HG02870 (cell line): ENCODE measurements around the gene KRT17.
"Not testable (repeated sequence)": the region's sequence is repeated elsewhere in the genome, so short reads cannot be mapped to it uniquely, and the experiment has no call there.

ENCODE experiments used
- ATAC-seq: cut with Tn5 transposase; IDR thresholded peaks from one replicate; pipeline ENCODE4 v1.9.1; 2021; ENCODE audit warnings: mild to moderate bottlenecking, moderate library complexity; ENCODE audit not compliant: unreplicated experiment

Gene KRT17

DNA sequence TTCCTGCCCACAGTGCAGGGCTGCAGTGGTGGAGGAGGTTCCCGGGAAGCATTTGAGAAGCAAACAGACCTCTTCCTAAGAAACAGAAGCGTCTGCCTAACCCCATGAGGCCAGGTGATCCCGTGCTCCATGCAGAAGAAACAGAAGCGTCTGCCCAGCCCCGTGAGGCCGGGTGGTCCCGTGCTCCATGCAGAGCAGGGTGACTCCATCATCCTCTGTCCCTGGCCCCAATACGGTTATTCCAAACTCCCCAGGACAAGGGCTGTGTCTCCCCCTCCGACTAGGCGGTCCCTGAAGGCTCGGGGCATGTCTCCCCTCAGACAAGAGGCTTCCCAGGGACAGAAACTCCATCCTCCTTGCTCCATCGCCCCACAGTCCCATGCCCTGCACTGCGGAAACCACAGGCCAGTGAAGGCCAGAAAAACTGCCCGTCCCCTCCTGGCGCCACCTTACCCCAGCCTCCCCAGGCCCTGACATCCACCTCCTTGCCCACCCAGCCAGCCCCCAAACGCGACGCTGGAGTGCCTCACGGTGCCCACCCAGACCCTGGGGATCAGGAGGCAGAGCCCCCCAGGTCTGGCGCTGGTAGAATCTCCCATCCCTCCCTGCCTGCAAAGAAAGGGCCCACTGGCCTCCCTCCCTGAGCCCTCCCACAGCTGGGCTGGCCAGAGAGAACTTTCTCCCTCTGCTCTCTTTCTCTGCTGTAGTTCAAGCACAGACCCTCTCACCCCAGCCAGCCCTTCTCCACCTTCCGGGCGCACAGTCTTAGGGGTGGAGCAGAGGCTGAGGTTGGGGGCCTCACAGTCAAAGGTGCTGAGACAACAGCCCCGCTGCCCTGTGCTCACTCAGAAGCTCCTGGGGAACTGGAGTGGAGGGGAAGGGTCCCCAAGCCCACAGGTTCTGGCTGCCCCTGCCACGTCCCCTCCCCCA lies 30.6 kb upstream of the KRT17 start:
- no peak for ATAC-seq

DNA sequence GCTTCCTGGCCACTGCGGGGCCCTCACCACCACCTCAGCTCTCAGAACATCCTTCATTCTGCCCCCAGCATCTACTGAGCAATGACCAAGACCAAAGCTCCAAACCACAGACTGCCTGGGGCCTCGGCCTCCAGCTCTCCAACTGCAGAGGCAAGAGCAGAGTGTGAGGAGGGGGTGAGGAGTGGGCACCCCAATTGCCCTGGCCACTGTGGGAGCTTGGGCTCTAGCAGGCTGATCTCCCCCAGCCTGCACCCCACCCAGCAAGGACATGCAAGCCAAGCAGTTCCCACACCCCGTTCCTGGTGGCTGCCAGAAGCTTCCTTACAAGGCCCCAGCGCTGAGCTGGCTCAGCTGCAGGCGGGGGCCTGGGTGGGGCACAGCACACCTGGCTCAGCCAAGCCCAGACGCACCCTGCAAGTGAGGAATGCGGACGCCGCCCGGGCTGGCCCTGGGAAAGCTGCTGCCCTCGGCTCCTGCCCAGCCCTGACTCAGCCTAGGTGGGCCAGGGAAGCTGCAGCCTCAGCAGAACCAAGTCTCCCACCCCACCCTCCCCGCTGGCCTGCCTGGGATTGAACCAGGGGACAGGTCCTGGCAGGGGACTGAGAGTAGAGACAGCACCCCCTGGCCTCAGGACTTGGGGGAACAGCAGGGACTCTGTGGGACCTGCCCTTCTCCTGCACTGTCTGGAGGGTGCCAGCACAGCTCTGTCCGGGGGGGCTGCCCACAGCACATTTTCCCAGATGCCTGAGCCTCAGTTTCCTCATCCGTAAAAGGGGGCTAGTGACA lies 29.7 kb upstream of the KRT17 start:
- ATAC-seq = no peak

DNA sequence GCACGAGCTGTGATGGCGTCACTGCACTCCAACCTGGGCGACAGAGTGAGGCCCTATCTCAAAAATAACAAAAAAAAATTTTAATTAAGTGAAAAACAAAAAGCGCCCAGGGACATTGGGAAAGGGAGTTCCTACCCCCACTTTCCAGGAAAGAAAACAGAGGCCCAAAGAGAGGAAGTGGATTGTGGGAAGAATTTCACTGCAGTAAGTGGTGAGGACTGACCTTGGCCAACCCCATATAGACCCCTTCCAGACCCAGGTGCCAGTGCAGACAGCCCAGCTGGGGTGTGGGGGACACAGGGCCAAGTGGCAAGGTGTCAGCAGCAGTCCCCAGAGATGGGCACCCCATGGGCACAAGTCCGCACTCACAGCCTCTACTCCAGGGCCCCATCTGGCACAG lies 29.0 kb upstream of the KRT17 start:
- no peak for ATAC-seq

DNA sequence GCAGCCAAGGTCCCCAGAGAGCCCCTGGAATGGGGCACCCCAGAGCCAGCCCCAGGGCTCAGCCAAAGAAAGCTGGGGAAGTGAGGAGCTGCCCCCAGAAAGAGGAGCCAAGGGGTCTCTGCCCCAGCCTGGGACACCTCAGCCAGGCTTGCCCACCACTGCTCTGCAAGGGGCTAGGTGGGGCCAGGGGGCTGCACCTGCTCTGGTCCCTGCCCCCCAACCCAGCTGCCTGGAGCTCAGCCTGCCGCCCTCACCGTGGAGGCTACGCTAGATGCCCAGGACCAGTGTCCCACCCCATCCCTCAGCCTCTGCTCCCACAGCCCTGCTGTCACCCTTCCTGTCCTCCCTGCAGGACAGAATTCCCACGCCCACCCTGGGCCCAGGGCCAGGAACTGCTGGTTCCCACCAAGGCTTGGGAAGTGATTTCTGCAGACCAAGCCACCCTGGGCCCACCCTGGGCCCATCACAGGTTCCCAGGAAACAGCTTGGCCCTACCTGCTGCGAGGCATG lies 28.1 kb upstream of the KRT17 start:
- ATAC-seq = no peak

DNA sequence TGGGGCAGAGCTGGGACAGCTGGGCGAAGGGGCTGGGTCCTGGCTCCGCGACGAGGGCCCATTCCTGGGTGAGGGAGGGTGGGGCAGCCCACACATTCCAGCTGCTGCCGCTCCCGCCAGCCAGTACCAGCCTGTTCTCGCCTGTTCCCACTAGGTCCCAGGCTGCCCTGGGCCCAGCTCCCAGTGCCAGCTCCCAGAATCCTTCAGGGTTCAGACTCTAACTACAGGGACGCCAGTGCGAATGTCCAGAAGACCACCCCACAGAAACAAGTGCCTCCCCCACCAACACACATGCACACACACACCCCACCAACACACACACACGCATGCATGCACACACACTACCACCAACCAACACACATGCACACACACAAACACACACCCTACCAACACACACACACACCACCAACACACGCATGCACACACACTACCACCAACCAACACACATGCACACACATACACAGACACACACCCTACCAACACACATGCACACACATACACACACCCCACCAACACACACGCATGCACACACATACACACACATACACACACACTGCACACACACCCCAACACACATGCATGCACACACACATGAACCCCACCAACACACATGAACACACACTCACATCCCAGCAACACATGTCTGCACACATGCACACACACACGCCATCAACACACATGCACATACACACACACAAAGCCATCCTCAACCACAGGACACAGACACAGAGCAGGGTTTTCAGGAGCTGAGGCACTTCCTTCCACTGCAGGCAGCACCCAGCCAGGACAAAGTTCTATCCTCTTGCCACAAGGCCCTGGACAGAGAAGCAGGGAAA lies 27.5 kb upstream of the KRT17 start:
- ATAC-seq = no peak

DNA sequence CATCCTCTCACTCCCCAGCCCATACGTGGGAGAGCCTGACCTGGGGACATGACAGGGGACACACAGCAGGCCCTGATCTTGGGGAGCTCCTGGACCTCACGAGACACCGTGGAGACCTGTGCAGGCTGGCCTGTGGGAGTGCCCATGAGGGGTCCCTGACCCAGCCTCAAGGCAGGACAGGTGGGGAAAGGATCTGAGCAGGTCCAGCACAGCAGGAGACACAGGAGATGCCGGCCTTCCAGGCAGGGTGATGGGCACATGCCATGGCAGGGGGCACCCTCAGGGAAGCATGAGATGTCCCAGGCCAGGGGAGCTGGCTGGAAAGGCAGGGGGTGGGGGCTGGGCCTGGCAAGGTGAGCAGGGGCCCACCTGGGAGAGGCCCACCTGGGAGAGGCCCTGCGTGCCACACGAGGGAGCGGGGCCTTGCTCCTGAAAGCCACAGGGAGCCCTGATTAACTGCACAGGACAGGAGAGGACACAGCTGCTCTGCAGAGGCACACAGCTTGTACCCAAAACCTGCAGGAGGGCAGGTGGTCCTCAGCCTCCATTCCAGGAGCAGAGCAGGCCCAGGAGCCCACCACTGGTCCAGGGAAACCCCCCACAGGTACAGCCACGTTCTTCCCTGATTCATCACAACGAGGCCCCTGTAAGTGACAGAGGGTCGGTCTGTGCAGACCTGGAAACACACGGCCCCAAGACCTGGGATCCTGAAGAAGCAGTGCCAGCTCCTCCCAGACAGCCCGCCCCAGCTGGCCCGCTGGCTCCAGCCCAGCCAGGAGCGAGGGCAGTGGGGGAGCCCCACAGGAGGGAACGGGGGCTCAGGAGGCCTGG lies 26.6 kb upstream of the KRT17 start:
- no peak for ATAC-seq

DNA sequence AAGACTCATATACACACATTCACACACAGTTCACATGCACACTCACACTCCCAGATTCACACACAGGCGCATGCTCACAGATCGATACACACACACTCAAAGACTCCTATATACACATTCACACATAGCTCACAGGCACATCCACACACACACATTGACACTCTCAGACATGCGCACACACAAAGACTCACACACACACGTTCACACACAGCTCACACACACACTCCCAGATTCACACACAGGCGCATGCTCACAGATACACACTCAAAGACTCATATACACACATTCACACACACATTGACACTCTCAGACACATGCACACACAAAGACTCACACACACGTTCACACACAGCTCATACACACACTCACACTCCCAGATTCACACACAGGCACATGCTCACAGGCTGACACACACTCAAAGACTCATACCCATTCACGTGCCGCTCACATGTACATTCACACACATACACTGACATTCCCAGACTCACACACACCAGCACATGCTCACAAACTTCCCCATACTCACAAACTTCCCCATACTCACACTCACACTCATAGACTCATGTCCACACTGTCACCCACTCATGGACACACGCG lies 25.6 kb upstream of the KRT17 start:
- ATAC-seq = no peak

DNA sequence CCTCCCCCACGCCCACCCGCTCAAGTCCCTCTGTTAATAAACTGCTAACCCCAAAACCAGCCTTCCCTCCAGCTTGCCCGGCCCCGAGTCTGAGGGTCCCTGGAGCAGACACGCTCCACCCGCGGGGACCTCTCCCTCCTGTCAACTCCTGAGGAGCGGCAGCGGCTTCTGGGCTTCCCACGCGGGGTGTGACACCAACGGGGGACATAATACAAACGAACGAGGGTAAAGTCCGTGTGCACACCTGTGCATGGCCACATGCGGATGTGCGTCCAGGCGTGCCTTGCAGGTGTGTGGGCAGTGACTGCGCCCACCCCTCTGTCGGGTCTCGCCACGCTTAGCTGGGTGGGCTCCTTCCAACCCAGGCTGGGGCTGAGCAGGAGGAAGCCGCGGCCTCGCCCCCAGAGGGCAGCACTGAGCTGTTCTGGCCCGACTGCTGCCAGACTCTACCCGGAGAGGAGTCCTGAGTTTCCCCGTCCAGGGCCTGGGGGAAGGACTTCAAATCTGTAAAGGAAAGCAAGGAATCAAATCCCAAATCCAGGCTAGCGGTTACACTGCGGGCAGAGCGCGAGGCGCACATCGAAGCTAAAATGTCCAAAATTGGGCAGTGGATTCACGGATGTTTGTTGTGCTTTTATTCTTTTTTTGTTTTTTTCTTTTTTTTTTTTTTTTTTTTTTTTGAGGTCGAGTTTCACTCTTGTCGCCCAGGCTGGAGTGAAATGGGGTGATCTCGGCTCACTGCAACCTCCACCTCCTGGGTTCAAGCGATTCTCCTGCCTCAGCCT lies 24.2 kb upstream of the KRT17 start:
- ATAC-seq = no peak

DNA sequence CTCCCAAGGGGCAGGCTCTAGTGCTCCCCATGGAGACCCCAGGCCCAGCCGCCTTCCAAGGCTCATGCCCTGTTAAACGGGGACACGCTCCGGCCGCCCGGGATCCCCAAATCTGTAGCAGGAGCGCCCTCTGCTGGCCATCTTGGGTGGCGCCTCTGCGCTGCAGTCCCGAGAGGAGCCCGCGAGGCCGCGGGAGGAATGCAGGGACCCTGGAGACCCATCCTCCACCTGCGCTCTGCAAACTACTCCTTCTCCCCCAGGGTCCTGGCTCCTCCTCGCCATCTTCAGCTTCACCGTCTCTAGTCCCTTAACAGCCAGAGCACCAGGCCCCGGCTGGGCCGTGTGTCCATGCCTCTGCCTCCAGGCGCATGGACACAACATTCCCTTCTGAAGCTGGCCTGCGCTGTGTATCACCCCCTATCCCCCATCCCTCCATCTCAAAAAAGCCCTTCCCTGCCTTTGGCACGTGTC lies 23.6 kb upstream of the KRT17 start:
- ATAC-seq = no peak

DNA sequence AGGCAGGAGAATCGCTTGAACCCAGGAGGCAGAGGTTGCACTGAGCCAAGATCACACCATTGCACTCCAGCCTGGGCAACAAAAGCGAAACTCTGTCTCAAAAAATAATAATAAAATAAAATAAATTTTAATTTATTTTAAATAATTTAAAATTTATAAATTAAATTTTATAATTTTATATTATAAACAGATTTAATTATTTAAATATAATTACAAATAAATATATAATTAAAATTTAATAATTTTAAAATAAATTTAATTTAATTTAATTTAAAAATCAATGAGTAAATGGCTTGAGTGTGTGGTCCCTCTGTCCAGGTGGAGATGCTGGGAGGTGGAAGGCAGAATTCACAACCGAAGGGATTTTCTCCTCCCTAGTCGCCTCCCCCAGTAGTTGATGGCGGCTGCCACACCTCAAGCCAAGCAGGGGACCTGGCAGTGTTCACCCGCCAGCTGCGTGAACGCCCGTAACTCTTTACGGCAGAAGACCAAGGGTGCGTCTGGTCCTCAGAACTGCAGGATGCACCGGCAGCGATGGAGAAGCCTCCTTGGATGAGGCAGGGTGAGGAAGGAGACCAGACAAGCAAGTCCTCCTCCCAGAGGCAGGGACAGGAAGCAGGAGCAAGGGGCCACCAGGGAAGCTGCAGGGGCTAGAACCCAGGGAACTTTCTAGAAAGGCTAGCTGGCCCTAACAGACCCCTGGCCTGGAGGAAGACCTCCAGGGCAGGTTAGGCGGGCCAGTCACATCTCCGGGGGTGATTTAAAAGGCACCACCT lies 22.9 kb upstream of the KRT17 start:
- no peak for ATAC-seq

DNA sequence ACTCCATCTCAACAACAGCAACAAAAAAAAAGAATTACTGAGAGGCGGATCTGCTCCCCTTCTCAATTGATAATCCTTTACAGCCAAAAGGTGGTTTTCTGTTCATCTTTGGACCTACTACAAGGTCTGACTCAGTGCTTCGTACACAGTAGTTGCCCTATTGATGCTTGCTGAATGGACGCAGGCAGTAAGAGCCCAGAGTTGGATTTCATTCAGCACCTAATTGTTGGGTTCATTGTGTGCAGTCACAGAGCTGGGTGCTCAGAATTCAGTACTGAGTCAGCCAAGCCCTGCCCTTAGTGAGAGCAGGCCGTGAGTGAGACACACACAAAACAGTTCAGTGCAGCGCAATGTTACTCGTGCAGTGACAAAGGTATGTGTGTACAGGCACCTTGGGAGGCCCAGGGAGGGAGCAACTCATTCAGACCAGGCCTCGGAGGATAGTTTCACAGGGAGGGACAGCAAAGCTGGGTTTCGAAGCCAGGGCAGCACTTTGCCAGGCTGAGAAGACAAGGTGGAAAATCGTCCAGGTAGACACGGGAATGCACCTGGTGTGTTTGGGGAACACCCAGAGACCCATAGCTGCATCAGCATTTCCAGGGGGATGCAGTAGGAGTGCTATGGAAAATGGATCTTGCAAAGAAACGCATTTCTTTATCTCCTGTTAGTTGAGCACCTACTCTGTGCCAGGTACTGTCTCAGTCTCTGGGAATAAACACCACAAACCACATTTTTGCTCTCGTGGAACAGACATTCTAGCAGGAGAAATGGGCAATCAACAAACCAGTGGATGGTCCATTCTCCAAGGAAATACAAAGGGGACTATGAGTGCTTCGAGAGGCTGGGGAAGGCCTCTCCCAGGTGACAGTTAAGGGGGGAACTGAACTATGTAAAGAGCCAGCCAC lies 18.1 kb upstream of the KRT17 start:
- no peak for ATAC-seq

DNA sequence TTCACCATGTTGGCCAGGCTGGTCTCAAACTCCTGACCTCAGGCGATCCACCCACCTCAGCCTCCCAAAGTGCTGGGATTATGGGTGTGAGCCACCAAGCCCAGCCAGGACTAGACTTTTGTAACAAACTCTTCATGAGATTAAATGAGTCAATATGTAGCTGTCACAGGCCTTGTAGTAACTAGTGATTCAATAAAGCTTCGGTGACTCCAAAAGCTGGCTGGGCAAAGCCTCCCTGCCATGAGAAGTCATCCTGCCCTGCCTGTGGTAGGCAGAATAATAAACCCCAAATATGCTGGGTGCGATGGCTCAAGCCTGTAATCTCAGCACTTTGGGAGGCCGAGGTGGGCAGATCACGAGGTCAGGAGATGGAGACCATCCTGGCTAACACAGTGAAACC lies 16.2 kb upstream of the KRT17 start:
- not testable (repeated sequence) for ATAC-seq

DNA sequence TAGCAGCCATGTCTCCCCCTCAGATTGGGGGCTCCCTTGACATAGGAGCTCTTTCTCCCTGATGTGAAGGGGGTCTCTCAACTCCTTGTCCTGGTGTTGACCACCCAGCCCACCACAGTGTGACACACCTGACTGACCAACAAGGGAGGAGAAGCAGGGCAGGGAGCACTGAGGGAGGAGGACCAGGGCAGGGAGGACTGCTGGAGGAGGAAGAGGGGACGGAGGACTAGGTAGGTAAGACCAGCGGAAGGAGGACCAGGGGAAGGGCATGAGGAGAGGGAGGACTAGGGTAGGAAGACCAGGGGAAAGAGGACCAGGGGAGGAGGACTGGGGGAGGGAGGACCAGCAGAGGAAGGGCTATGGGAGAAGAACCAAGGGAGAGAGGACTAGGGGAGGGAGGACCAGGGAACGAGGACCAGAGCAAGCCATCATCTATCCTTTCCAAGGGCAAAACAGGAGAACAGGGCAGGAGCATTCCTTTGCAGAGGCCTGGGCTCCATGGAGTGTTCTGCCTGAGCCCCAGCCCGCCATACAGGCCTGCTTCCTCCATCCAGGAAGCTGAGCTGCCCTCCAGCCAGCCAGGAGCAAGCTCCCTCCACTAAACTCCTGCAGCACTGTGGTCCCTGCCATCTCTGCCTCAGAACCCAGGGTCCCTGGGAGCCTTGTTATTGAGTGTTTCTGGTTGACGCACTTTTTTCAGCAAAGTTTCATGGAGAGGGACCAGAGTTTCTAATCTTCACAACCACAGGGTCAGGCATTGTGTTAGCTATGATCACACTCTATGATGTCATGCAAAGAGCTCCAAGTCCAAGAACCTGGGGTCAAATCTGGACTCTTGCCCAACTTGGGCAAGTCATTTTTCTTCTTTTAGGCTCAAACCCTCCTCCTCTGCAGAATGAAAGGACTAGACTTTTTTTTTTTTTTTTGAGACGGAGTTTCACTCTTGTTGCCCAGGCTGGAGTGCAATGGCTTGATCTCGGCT lies 15.4 kb upstream of the KRT17 start:
- ATAC-seq = no peak

DNA sequence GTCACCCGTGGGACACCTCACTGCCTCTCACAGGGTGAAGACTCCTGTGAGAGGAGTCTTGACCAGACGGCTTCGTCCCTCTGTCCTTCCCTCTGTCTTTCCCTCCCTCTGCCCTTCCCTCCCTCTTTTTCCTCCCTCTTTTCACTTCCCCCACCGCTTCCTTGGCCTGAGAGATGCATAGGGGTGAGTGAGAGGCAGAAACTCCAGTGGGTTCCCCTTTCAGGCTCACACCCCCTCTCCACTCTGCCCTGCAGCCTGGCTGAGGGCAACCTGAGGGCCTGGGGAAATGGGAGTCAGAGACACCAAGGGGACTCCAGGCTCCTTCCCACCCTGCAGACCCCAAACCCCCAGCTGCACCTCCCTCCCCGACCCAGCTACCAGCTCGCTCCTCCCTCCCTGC lies 14.6 kb upstream of the KRT17 start:
- no peak for ATAC-seq

DNA sequence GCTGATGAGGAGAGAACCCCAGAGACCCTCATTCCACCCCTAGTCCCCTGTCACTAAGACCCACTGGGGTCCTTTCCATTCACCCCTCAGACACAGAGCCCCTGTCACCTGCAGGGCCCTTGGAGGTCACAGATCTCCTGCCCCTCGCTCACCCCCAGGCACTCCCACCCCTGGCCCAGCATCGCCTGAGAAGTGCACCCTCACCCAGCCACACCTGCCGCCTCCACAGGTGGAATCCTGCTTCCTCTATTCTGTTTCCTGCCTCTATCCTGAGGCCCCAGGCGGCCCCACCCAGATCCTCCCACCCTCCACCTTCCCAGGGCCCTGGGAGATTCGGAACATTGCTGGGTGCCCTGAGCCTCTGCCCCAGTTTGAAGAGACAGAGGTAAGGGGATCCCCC lies 13.8 kb upstream of the KRT17 start:
- no peak for ATAC-seq

DNA sequence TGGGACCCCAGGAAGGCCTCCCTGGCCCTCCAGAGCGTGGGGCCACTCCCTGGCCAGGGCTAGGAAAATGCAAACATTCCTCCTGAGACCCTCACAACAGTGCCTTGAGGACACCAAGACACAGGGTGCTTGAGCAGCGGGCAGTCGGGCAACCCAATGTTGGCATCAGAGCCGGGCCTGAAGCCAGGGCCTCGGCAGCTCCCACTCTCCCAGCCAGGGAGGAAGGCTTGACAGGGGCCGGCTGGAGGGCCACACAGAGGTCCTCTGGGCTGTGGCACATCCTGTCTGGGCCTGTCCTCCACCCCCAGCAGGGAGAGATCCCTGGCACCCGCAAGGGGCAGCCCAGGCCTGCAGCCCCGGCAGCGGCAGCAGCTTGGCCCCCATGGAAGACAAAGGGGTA lies 12.3 kb upstream of the KRT17 start:
- ATAC-seq = no peak
